Measurements from ENCODE around the gene SEPTIN8.

The SEPTIN8 gene

GRCh38 chr5:132772291-132773070 lies 4.6 kb downstream of the SEPTIN8 start:
- in situ Hi-C loops (cut with HindIII; ENCODE audit: low pct_ligation_motif_present, low pct_unique_long_range_greater_than_20kb, low sequenced_read_pairs) = no loop called here
- DNase-seq = no peak

- in situ Hi-C loops (cut with HindIII; ENCODE audit: low pct_ligation_motif_present, low pct_unique_long_range_greater_than_20kb, low sequenced_read_pairs) = no loop called here
- peak; percentile 80 for DNase-seq
Measured at GRCh38 chr5:132771503-132771998, 5.5 kb downstream of the SEPTIN8 start.

- no peak for DNase-seq
Measured at GRCh38 chr5:132770476-132771159, 6.4 kb downstream of the SEPTIN8 start.

GRCh38 chr5:132768485-132768868 lies 8.6 kb downstream of the SEPTIN8 start:
- in situ Hi-C loops (cut with HindIII; ENCODE audit: low pct_ligation_motif_present, low pct_unique_long_range_greater_than_20kb, low sequenced_read_pairs) = no loop called here
- DNase-seq = no peak

More at GRCh38 chr5:132770476-132771159, 6.4 kb downstream of the SEPTIN8 start:
- in situ Hi-C loops (cut with HindIII; ENCODE audit: low pct_ligation_motif_present, low pct_unique_long_range_greater_than_20kb, low sequenced_read_pairs) = no loop called here

- no peak for DNase-seq
- in situ Hi-C loops (cut with HindIII; ENCODE audit: low pct_ligation_motif_present, low pct_unique_long_range_greater_than_20kb, low sequenced_read_pairs) = no loop called here
Measured at GRCh38 chr5:132767150-132767549, 9.9 kb downstream of the SEPTIN8 start.

GRCh38 chr5:132766806-132767055 lies 10.3 kb downstream of the SEPTIN8 start:
- DNase-seq = no peak
- in situ Hi-C loops (cut with HindIII; ENCODE audit: low pct_ligation_motif_present, low pct_unique_long_range_greater_than_20kb, low sequenced_read_pairs) = no loop called here

- in situ Hi-C loops (cut with HindIII; ENCODE audit: low pct_ligation_motif_present, low pct_unique_long_range_greater_than_20kb, low sequenced_read_pairs) = no loop called here
- DNase-seq = no peak
Measured at GRCh38 chr5:132766020-132766805, 10.8 kb downstream of the SEPTIN8 start.

- in situ Hi-C loops (cut with HindIII; ENCODE audit: low pct_ligation_motif_present, low pct_unique_long_range_greater_than_20kb, low sequenced_read_pairs) = no loop called here
- DNase-seq = no peak
Measured at GRCh38 chr5:132765311-132766019, 11.6 kb downstream of the SEPTIN8 start.

- in situ Hi-C loops (cut with HindIII; ENCODE audit: low pct_ligation_motif_present, low pct_unique_long_range_greater_than_20kb, low sequenced_read_pairs) = no loop called here
- DNase-seq = no peak
Measured at GRCh38 chr5:132764671-132765238, 12.3 kb downstream of the SEPTIN8 start.

GRCh38 chr5:132764051-132764450 lies 13.0 kb downstream of the SEPTIN8 start:
- DNase-seq = no peak
- in situ Hi-C loops (cut with HindIII; ENCODE audit: low pct_ligation_motif_present, low pct_unique_long_range_greater_than_20kb, low sequenced_read_pairs) = no loop called here

- in situ Hi-C loops (cut with HindIII; ENCODE audit: low pct_ligation_motif_present, low pct_unique_long_range_greater_than_20kb, low sequenced_read_pairs) = no loop called here
- no peak for DNase-seq
Measured at GRCh38 chr5:132763181-132764036, 13.6 kb downstream of the SEPTIN8 start.

GRCh38 chr5:132762246-132763000 lies 14.6 kb downstream of the SEPTIN8 start:
- DNase-seq = no peak
- in situ Hi-C loops (cut with HindIII; ENCODE audit: low pct_ligation_motif_present, low pct_unique_long_range_greater_than_20kb, low sequenced_read_pairs) = no loop called here

GRCh38 chr5:132761321-132762240 lies 15.5 kb downstream of the SEPTIN8 start:
- in situ Hi-C loops (cut with HindIII; ENCODE audit: low pct_ligation_motif_present, low pct_unique_long_range_greater_than_20kb, low sequenced_read_pairs) = no loop called here
- no peak for DNase-seq

GRCh38 chr5:132760601-132761317 lies 16.3 kb downstream of the SEPTIN8 start:
- in situ Hi-C loops (cut with HindIII; ENCODE audit: low pct_ligation_motif_present, low pct_unique_long_range_greater_than_20kb, low sequenced_read_pairs) = no loop called here

GRCh38 chr5:132760049-132760420 lies 17.0 kb downstream of the SEPTIN8 start:
- DNase-seq = no peak
- in situ Hi-C loops (cut with HindIII; ENCODE audit: low pct_ligation_motif_present, low pct_unique_long_range_greater_than_20kb, low sequenced_read_pairs) = no loop called here

More at GRCh38 chr5:132760601-132761317, 16.3 kb downstream of the SEPTIN8 start:
- DNase-seq = no peak

All from ACHN (cell line).